ENCODE data around the gene TBC1D12.

GRCh38 chr10:94363251-94363565 is 39.1 kb upstream of the TBC1D12 start:
- TF ChIP-seq POLR2AphosphoS5 (IDR thresholded peaks at IDR 0.05; ENCODE audit: insufficient read depth, low read depth, low read length) (no peak), CTCF (IDR thresholded peaks at IDR 0.05; ENCODE audit: extremely low read depth in 1 of 2, insufficient read depth in 1 of 2, low read depth in 1 of 2, low read length in 2 of 2) (no peak), JUN (IDR thresholded peaks at IDR 0.05; ENCODE audit: borderline replicate concordance, insufficient read depth, insufficient read length, low read depth) (no peak), POLR2A (IDR thresholded peaks at IDR 0.05; ENCODE audit: low read depth, low read length) (no peak), MYC (IDR thresholded peaks at IDR 0.05; ENCODE audit: low read depth, low read length) (no peak), FOS (IDR thresholded peaks at IDR 0.05; ENCODE audit: borderline replicate concordance, insufficient read depth, low read length) (no peak), EZH2 (IDR thresholded peaks at IDR 0.05; ENCODE audit: borderline replicate concordance, low read depth, low read length, severe bottlenecking) (no peak), MAX (IDR thresholded peaks at IDR 0.05; ENCODE audit: insufficient read depth, insufficient read length) (no peak), GATA2 (IDR thresholded peaks at IDR 0.05; ENCODE audit: insufficient read depth, insufficient read length, low read depth, low read length) (no peak)

All from endothelial cell of umbilical vein (primary cell).